GM12891 (cell line): ENCODE results near the gene THSD8.
A peak's percentile ranks its signal among the peaks of the same experiment; 100 is the strongest.

ENCODE experiments used
- DNase-seq: peaks from one replicate; pipeline ENCODE4 v3.0.0; 2011; ENCODE audit warnings: low spot score; ENCODE audit not compliant: insufficient read length
- FAIRE-seq: peaks from 2 replicates; lab custom pipeline; 2011; peaks lifted over from hg19 to GRCh38; lab: Jason Lieb, UNC
- PAX5 ChIP-seq: IDR thresholded peaks from 2 replicates; pipeline ENCODE4 v1.6.1; 2011; ENCODE audit warnings: low read length, moderate library complexity, mild to moderate bottlenecking; ENCODE audit not compliant: insufficient read depth, severe bottlenecking
- POLR2A ChIP-seq: IDR thresholded peaks from 2 replicates; pipeline ENCODE4 v1.6.1; 2011; ENCODE audit warnings: low read depth, low read length, control low read depth
- POLR2AphosphoS5 ChIP-seq: IDR thresholded peaks from 2 replicates; pipeline ENCODE4 v1.6.1; 2011; ENCODE audit warnings: low read depth, low read length, control low read depth
- POU2F2 ChIP-seq: IDR thresholded peaks from 2 replicates; pipeline ENCODE4 v1.6.1; 2011; ENCODE audit warnings: low read depth, mild to moderate bottlenecking, control low read depth, low read length, moderate library complexity
- SPI1 ChIP-seq: IDR thresholded peaks from 2 replicates; pipeline ENCODE4 v1.6.1; 2011; ENCODE audit warnings: low read depth, low read length, control low read depth
- TAF1 ChIP-seq: IDR thresholded peaks from 2 replicates; pipeline ENCODE4 v1.6.1; 2011; ENCODE audit warnings: low read depth, low read length, control low read depth

Gene THSD8

DNA sequence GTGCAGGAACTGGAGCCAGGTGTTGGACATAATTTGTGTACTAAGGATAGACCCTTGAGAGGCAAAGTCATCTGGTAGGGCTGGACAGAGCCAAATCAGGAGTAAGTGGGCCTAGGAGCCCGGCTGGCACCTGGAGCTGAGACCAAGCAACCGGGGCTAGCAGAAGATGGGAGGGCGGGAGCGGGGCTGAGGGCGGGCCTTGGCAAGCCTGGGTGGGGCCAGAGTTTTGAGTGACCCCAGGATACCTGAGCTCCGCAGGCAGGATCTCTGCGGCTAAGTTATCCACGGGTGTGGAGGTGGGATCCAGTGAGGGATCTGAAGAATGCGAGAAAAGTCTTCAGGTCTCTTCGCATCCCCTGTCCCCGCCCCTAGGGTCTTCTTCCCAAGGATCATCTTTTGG is 34.7 kb upstream of the THSD8 start:
- DNase-seq (no peak), FAIRE-seq (no peak)
- no peak for TF ChIP-seq POU2F2
- TF ChIP-seq PAX5 = no peak
- no peak for TF ChIP-seq TAF1
- no peak for TF ChIP-seq POLR2AphosphoS5
- no peak for TF ChIP-seq POLR2A
- no peak for TF ChIP-seq SPI1

DNA sequence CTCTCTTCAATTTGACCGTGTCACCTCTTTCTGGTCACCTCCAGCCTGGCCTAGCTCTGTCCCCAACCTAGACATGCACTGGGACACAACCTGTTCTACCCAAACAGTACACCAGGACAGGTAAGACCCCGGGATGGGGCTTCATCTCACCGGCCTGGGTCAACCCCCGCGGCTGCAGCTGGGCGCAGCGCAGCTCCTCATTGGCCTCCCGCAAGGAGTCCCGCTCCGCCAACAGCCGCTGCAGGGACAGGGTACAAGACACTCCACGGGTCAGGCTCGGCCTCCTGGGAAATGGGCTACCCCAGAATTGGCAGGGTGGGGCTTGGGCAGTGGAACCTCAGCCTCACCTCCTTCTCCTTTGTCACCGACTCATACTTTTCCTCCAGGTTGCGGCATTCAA is 34.2 kb upstream of the THSD8 start:
- TF ChIP-seq SPI1 (no peak), POLR2AphosphoS5 (no peak), POU2F2 (no peak), POLR2A (no peak), PAX5 (no peak), TAF1 (no peak)
- DNase-seq = no peak
- no peak for FAIRE-seq

DNA sequence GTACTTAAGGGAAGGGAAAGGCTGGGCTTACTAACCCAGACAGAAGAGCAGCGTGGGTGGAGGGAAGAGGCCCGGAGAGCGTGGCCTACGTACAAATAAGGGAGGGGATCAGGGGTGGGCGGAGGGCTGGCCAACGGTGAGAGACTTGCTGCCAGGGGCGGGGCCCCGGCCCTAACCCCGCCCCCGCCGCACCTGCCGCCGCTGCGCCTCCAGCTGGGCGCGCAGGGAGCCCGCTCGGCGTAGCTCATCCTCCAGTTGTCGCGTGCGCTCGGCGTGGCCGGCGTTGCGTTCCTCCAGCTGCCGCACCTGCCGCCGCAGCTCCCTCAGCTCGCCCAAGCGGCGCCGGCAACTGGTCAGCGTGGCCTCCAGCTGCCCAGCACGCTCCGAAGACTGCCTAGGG is 32.2 kb upstream of the THSD8 start:
- DNase-seq = no peak
- no peak for TF ChIP-seq POLR2AphosphoS5
- no peak for TF ChIP-seq SPI1
- TF ChIP-seq TAF1 = no peak
- TF ChIP-seq POLR2A = no peak
- no peak for TF ChIP-seq PAX5
- TF ChIP-seq POU2F2 = no peak
- FAIRE-seq = no peak

DNA sequence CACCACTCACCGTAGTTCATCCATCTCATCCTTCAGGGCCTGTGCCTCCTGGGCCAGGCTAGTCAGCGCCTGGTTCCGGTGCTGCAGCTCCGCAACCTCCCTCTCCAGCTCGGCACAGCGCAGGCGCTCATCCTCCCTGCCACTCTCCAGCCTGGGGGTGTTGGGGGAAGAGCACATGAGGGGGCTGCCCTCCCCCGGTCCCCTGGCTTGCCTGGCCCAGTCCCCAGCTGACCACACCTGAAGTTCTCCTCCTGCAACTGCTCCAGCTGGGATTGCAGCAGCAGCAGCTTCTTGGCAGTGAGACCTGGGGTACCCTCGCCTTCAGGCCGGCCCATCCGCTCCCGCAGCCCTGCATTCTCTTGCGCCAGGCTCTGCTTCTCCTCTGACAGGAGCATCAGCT is 30.9 kb upstream of the THSD8 start:
- no peak for TF ChIP-seq POU2F2
- TF ChIP-seq POLR2A = no peak
- no peak for TF ChIP-seq POLR2AphosphoS5
- TF ChIP-seq SPI1 = no peak
- TF ChIP-seq TAF1 = no peak
- no peak for TF ChIP-seq PAX5
- FAIRE-seq (no peak), DNase-seq (no peak)

DNA sequence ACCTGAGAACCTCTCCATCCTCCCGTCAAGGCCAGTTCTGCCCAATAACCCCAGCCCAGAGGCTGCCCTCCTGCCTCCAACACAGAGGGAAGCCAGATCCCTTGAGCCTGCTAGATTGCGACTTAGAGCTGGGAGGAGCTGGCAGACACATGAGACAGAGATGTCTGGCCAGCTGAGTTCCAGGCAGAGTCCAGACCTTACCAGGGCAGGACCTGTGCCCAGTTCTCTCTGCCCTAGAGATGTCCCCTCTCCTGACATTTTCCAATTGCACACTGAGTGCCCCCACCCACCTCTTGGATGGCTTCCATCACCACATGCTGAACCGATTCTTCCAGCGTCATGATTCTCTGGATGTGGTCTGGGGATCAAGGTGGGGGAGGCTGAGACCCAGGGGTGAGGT is 29.5 kb upstream of the THSD8 start:
- FAIRE-seq (no peak), DNase-seq (no peak)
- TF ChIP-seq POLR2A (no peak), POU2F2 (no peak), PAX5 (no peak), POLR2AphosphoS5 (no peak), SPI1 (no peak), TAF1 (no peak)

DNA sequence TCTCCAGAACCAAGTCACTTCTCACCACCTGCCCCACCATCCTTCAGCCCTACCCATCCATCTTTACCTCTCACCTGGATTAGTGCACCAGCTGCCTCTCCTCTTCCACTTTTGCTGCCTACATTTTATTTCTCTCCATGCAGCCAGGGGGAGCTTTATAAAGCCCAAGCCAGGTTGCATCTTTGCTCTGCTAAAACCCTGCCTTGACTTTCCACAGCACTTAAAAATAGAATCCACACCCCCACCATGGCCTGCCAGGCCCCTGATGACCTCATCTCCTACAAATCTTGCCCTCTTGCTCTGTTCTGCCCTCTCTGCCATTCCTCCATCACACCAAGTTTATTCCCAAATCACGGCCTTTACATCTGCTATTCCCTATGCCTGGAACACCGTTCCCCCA is 28.3 kb upstream of the THSD8 start:
- TF ChIP-seq TAF1 (no peak), POU2F2 (no peak), POLR2A (no peak), POLR2AphosphoS5 (no peak), SPI1 (no peak), PAX5 (no peak)
- DNase-seq = no peak
- FAIRE-seq = no peak

DNA sequence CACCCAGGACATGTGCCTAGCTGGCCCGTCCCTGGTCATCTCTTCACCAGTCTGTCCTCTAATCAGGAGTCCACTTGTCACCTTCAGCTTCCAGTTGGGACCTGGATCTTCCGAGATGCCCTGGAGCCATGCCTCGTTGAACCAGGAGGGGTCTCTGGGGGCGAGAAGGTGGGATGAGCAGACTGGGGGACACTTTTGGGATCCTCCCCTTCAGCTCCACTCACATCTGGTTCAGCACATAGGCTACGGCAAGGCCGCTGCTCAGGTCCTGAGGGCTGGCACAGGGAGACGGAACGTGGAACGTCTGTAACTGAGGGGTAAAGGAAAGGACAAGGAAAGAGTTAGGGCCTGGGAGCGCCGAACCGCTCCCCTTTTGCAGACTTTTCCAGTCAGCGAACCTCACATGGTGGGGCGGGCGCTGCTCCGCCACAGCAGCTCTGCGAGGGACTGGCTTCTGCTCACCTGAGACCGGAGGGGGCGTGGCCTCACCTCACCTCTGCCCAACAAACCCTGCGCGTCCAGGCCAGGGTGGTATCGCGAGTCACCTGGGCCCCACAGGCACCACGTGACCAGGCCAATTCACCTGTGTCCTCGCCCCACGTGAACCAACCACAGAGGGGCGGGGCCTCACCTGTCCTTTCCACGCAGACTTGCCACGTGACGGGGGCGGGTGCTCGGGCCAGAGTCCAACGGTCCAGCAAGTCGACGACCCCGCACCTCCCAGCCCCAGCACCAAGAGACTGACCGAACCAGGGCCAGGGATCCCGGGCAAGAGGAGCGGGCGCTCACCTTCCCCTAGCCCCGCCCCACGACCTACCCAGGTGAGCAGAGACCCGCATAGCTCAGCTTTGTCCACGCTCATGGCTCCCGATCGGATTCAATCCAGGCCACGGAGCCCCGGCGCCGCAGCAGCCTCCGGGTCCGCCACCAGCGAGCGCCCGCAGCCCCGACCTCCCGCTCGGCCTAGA is 27.0 kb upstream of the THSD8 start, which contains the start of gene HOOK2:
TSS of gene HOOK2 (minus strand) at position 965 of the 968 bp plus-strand sequence. CDS start at position 862, 103 bp downstream.
- no peak for TF ChIP-seq PAX5
- TF ChIP-seq POLR2A = no peak
- DNase-seq (no peak), FAIRE-seq (no peak)

DNA sequence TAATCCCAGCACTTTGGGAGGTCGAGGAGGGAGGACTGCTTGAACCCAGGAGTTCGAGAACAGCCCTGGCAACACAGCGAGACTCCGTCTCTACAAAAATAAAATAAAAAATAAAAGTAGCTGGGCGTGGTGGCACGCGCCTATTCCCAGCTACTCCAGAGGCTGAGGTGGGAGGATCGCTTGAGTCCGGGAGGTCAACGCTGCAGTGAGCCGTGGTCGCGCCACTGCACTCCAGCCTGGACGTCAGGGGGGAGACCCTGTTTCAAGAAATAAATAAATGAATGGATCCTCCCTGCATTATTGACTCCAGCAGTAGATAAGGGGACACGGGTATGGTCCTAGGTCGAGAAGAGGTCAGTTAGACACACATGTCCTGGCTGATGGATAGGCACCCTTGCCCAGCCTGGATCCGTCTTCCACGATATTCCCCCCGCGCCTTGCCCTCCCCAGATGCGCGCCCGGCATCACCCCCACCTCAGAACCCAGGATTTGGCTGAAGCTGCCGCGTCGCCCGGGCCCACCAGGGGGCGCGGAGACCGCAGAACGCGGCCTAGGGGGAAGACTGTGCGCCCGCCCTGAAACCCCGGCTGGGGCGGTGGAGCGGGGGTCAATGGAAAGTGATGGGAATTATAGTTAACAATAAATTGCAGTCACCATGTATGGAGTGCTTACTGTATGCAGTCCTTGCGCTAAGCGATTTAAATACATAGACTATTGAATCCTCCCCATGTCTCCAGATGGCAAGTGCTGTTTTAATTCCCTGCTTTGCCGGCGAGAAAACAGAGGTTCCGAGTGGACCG is 24.5 kb upstream of the THSD8 start:
- 0 out of 2 replicates have a peak, but pooled peaks have one; percentile 8 for TF ChIP-seq POU2F2
- TF ChIP-seq POLR2A = no peak
- peak; percentile 89 for FAIRE-seq
- peak; percentile 80 for DNase-seq

DNA sequence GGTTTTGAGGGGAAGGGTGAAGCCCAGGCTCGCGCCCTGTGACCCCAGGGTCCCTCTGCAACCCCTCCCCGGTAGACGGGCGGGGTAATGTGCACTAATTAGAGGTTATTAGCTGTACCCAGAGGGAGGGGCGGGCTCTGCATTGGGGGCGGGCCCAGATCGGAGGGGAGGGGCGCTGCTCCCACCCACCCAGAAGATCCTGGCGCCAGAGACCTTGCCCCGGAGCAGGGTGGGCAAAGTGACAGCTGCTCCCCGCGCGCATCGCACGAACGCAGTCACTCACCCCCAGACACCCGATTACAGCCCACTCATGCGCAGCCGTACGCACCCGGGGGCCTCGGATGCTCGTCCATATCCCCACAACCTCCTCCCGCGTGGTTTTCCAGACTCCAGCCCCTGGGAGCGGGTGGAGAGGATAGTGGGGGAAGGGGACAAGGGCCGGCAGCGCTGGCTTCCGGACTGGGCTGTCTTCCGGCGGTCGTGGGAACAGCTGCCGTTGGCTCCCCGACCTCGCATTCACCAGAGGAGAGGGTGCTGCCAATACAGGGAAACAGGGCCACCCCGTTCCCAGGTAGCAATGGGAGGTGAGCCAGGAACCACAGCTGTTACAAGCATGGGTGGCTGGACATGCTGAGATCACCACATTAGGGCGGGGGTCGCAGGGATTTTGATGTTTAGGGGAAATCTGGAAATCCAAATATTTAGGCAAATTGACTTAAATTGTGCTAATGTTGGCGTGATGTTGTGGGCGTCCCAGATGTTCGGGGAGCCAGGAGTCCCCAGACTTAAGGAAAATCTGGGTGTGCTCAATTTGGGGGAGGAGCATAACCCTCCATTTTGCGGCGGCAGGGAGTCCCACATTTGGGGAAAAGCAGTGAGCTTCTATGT is 23.6 kb upstream of the THSD8 start:
- no peak for DNase-seq
- TF ChIP-seq POU2F2 = no peak; the same call in 1 of the 2 replicates
- TF ChIP-seq POLR2A = peak; percentile 54
- no peak for TF ChIP-seq PAX5
- TF ChIP-seq SPI1 = no peak
- no peak for TF ChIP-seq TAF1
- peak; percentile 42; the same call in 1 of the 2 replicates for TF ChIP-seq POLR2AphosphoS5
- no peak for FAIRE-seq
